SK-N-MC (cell line): ENCODE data around the gene DDI1.

Experiments used
- DNase-seq: peaks from one replicate; pipeline ENCODE4 v3.0.0-alpha.2; 2011; ENCODE audit warnings: low read depth, low spot score
- H3K27ac ChIP-seq: fragments of 200-600 bp; sonication (generic); 2 replicates; pipeline ENCODE4 v1.5.1; 2016; ENCODE audit warnings: mixed run types
- H3K36me3 ChIP-seq: fragments of 200-600 bp; sonication (generic); 2 replicates; pipeline ENCODE4 v1.6.1; 2017; ENCODE audit warnings: antibody characterized with exemption, low read length, mixed read lengths; ENCODE audit not compliant: insufficient read depth
- H3K4me3 ChIP-seq: fragments of 200-600 bp; sonication (generic); 2 replicates; pipeline ENCODE4 v1.5.1; 2016
- H3K9ac ChIP-seq: fragments of 200-600 bp; sonication (generic); 2 replicates; pipeline ENCODE4 v1.8.0; 2017; ENCODE audit warnings: mixed run types, mixed read lengths; ENCODE audit not compliant: insufficient read length
- H3K9me3 ChIP-seq: fragments of 200-600 bp; sonication (generic); 2 replicates; pipeline ENCODE4 v1.6.1; 2017; ENCODE audit warnings: low read depth, mild to moderate bottlenecking, antibody characterized with exemption, low read length, moderate library complexity, mixed read lengths
- EZH2 ChIP-seq: fragments of 200-600 bp; sonication (generic); IDR thresholded peaks from one replicate; pipeline ENCODE4 v1.6.1; 2017; ENCODE audit warnings: antibody characterized with exemption
- FOXP2 ChIP-seq: optimal IDR thresholded peaks from 2 replicates; pipeline ENCODE3; 2011; ENCODE audit warnings: mild to moderate bottlenecking, moderate library complexity; ENCODE audit not compliant: insufficient read depth; ENCODE audit errors: extremely low read length, control extremely low read depth
- POLR2AphosphoS5 ChIP-seq: IDR thresholded peaks from 2 replicates; pipeline ENCODE4 v1.6.1; 2012; ENCODE audit warnings: mild to moderate bottlenecking, low read depth, low read length, borderline replicate concordance

Gene DDI1

DNA sequence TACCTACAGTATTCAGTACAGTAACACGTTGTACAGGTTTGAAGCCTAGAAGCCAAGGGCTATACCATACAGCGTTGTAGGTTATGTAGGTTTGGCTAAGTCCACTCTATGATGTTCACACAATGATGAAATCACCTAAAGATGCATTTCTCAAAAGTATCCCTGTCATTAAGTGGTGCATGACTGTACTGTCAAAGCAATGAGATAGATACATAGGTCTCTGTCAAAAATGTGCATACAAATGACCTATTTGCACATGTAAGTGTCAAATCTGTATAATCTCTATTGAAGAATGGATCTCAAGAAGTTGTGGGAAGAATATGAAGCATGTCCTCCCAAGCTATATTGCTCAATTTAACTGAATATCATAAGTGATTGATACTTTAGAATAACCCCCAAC, 11.9 kb upstream of the DDI1 start:
- Histone ChIP-seq H3K9ac (no peak overlapping the region), H3K27ac (no peak overlapping the region), H3K4me3 (no peak overlapping the region), H3K9me3 (no peaks in the 10 kb centered on the region), H3K36me3 (no peaks in the 10 kb centered on the region)
- TF ChIP-seq EZH2, result no peak
- TF ChIP-seq FOXP2, result no peak
- TF ChIP-seq POLR2AphosphoS5, result no peak
- DNase-seq, result no peak

DNA sequence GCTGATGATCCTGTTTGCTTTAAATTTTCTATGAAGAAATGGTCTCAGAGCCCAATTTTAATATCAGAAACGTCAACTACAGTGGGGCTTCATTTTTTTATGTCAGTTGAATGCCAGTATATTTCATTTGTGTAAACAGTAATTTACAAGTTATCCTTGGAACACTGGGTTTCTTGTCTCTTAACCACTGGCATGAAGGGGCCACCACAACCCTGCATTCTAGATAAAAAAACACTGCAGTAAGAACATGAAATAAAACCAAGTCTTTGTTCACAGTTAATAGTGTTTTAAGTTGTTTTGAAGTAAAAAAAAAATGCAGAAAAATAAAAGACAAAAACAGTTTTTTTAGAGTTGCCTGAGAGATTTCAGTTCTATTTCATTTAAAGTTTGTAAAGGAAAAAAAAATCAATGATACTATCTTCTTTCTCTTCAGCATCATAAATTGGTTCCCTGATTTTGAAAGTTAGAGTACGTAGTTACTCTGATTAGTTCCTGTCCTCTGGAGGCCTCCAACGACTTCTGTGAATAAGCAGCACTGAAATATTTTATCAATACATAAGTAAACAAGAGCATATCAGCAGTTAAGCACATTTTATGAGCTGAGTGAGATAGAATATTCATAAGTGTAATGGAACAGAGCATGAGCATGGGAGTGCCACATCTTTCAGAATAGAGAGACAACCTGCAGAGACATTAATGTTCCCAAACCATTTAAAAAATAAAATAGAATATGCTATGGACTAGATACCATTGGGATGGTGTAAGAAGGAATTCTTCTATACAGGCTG, 7.8 kb upstream of the DDI1 start:
- Histone ChIP-seq H3K9me3 (no peaks in the 10 kb centered on the region), H3K9ac (no peak overlapping the region), H3K4me3 (no peak overlapping the region), H3K27ac (no peak overlapping the region), H3K36me3 (no peaks in the 10 kb centered on the region)
- DNase-seq, result no peak
- TF ChIP-seq FOXP2 (no peak), POLR2AphosphoS5 (no peak), EZH2 (no peak)

DNA sequence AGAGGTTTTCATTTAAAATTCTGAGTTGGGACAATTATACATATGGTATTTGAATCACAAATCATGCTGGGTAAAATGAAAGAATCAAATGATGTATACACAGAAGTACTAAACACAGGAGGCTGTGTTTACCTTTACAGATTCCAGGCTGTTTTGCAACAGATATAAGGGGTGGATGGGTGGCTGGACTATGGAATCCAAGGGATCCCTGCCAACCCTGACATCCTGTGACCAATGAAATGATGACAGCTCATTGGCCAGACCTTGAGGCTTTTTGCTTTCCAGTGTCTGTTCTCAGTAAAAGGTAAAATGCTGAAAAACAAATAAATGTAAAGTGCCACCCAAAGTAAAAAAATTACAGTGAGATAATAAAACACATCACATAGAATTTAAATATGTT, 3.3 kb upstream of the DDI1 start:
- no peaks in the 10 kb centered on the region for H3K36me3 ChIP-seq
- H3K9me3 ChIP-seq, result no peaks in the 10 kb centered on the region
- TF ChIP-seq EZH2, result no peak
- TF ChIP-seq FOXP2, result no peak
- TF ChIP-seq POLR2AphosphoS5, result no peak
- H3K27ac ChIP-seq, result no peak overlapping the region
- no peak overlapping the region for H3K9ac ChIP-seq
- no peak overlapping the region for H3K4me3 ChIP-seq
- DNase-seq, result no peak

DNA sequence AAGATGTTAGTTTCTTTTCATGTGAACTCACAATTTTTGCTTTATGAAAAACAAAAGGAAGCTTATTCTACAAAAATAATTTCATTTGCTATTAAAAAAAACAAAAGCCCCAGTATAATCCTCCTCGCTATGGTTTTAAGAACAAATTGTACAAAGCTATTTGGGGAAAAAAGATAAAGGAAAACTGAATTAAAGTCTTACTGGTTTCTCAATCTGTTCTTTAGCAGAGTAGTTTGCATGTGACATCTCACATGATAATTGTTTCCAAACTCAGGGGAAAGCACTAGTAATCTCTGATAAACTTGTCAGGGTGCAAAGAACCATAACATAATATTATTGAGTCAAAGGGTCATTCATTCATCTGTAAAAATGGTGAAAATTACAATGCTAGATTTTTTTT, 2.9 kb upstream of the DDI1 start:
- TF ChIP-seq POLR2AphosphoS5 (no peak), FOXP2 (no peak), EZH2 (no peak)
- no peak overlapping the region for H3K9ac ChIP-seq
- no peak overlapping the region for H3K4me3 ChIP-seq
- DNase-seq, result no peak
- H3K36me3 ChIP-seq, result no peaks in the 10 kb centered on the region
- H3K9me3 ChIP-seq, result no peaks in the 10 kb centered on the region
- H3K27ac ChIP-seq, result no peak overlapping the region

DNA sequence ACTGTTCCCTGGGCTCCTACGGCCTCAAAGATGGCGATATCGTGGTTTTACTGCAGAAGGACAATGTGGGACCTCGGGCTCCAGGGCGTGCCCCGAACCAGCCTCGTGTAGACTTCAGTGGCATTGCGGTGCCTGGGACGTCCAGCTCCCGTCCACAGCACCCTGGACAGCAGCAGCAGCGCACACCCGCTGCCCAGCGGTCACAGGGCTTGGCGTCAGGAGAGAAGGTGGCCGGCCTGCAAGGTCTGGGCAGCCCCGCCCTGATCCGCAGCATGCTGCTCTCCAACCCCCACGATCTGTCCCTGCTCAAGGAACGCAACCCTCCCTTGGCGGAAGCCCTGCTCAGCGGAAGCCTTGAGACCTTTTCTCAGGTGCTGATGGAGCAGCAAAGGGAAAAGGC, 555 bp downstream of the DDI1 start:
- no peak for DNase-seq
- Histone ChIP-seq H3K27ac (no peak overlapping the region), H3K9ac (no peak overlapping the region), H3K4me3 (no peak overlapping the region), H3K9me3 (no peaks in the 10 kb centered on the region), H3K36me3 (no peaks in the 10 kb centered on the region)
- TF ChIP-seq POLR2AphosphoS5, result no peak
- TF ChIP-seq FOXP2, result no peak
- TF ChIP-seq EZH2, result no peak

DNA sequence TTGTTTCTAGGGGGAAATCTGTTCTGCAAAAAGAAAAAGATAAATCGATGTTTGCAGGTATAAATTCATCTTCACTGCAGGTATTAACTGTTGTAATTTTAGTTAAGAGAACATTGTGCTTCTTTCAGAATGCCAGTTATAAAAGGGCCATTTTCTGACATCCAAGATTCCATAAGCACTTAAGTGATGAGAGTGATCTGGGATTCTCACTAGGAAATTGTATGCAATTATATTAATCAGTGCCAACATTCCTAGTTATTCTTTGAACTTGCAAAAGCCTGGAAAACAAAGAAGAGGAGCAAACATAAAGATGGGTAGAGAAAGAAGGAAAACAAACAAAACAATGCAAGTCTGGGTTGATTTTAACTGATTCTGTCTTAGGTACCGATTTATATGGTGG, 5.4 kb downstream of the DDI1 start:
- Histone ChIP-seq H3K4me3 (no peak overlapping the region), H3K9ac (no peak overlapping the region), H3K9me3 (no peaks in the 10 kb centered on the region), H3K27ac (no peak overlapping the region), H3K36me3 (no peaks in the 10 kb centered on the region)
- TF ChIP-seq EZH2, result no peak
- no peak for TF ChIP-seq FOXP2
- TF ChIP-seq POLR2AphosphoS5, result no peak
- DNase-seq, result no peak

DNA sequence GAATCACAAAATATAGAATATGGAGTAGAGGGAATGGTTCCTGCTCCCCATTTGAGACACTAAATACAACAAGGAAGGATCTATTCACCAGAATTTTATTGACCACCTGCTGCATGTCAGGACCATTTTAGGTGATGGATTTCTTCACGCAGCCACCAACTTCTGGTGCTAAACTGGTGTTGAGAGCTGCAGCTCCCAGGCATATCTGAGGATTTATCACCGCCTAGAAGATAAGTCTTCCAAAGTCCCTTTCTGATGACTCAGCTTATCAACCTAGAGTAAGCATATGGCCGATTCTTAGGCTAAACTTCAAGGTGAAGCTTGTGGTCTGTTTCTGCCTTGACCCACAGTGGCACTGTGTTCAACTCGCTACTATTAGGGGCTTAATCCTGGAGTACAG, 6.7 kb downstream of the DDI1 start:
- Histone ChIP-seq H3K4me3 (no peak overlapping the region), H3K27ac (no peak overlapping the region), H3K36me3 (no peaks in the 10 kb centered on the region), H3K9ac (no peak overlapping the region), H3K9me3 (no peaks in the 10 kb centered on the region)
- TF ChIP-seq FOXP2 (no peak), EZH2 (no peak), POLR2AphosphoS5 (no peak)
- DNase-seq, result no peak

DNA sequence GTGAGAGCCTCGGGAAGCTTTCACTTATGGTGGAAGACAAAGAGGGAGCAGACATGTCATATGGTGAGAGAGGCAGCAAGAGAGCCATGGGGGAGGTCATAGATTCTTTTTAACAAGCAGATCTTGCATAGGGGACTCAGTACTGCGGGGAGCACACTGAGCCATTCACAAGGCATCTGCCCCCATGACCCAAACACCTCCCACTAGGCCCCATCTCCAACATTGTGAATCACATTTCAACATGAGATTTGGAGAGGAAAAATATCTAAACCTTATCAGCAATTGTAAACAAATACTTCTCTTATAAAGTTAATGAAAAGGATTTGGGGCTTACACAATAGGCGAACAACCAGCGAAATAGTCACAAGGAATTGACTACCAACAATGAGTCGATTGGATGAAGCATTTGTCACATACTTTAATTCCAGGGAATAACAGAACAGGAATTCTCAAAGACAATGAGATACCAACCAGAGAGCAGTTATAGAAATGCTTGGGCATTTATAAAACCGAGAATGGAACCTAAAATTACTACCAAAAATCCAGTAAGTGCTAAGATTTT, 7.3 kb downstream of the DDI1 start:
- Histone ChIP-seq H3K9ac (no peak overlapping the region), H3K27ac (no peak overlapping the region), H3K9me3 (no peaks in the 10 kb centered on the region), H3K4me3 (no peak overlapping the region), H3K36me3 (no peaks in the 10 kb centered on the region)
- TF ChIP-seq POLR2AphosphoS5 (no peak), EZH2 (no peak), FOXP2 (no peak)
- DNase-seq, result no peak
